GM23248 (cell line): ENCODE data around the gene FRYL.

ENCODE experiments used
- EZH2 ChIP-seq: fragments of 200-600 bp; sonication (generic); IDR thresholded peaks from 2 replicates; pipeline ENCODE4 v1.6.1; 2018; ENCODE audit warnings: antibody characterized with exemption, mild to moderate bottlenecking; ENCODE audit not compliant: insufficient read depth, poor library complexity, severe bottlenecking
- EZH2phosphoT487 ChIP-seq: fragments of 200-600 bp; sonication (generic); IDR thresholded peaks from 2 replicates; pipeline ENCODE4 v1.6.1; 2018; ENCODE audit warnings: antibody characterized with exemption, moderate library complexity, mild to moderate bottlenecking, low read depth; ENCODE audit not compliant: insufficient read depth

GRCh38 chr4:48467442-48467841 lies 312.6 kb downstream of the FRYL start:
- TF ChIP-seq EZH2phosphoT487 (no peak), EZH2 (no peak)
